ENCODE results near the gene BRAF. TPM values are rescaled to one million over a fixed set of nuclear protein-coding genes. Genes with fewer than 3 reads are reported as not detected.
"Not testable (repeated sequence)": the region's sequence is repeated elsewhere in the genome, so short reads cannot be mapped to it uniquely, and the experiment has no call there.

BRAF gene
- total RNA-seq, 2 donors from 2014 or later: 35.7 to 42.2 TPM

- ATAC-seq, H3K4me3 Mint-ChIP-seq, H3K36me3 Mint-ChIP-seq: not testable (repeated sequence)
These were observed 254.9 kb downstream of the BRAF start for GRCh38 chr7:140669862-140670261.

GRCh38 chr7:140669352-140669751, 255.4 kb downstream of the BRAF start:
- H3K4me3 Mint-ChIP-seq: no peak overlapping the region
- H3K36me3 Mint-ChIP-seq: no peaks in the 10 kb centered on the region
- ATAC-seq (no peak), DNase-seq (ENCODE audit: low spot score) (peak; percentile 8)
- H3K9me3 Mint-ChIP-seq: no peaks in the 10 kb centered on the region
- peaks cover 0 to 6% of the 10 kb centered on the region in 2 donors for H3K27me3 Mint-ChIP-seq
- H3K4me1 Mint-ChIP-seq (ENCODE audit: low read depth in 2 of 2): peaks cover 11 to 13% of the 10 kb centered on the region in 2 donors
- H3K27ac Mint-ChIP-seq: no peak overlapping the region

More at GRCh38 chr7:140669862-140670261, 254.9 kb downstream of the BRAF start:
- H3K9me3 Mint-ChIP-seq, H3K27ac Mint-ChIP-seq, H3K27me3 Mint-ChIP-seq: not testable (repeated sequence)
- peaks cover 14 to 15% of the 10 kb centered on the region in 2 donors for H3K4me1 Mint-ChIP-seq (ENCODE audit: low read depth in 2 of 2)
- DNase-seq (ENCODE audit: low spot score): peak; percentile 25

Other genes with a start within 250 kb of the BRAF start
- gene NDUFB2, start 228.2 kb downstream of the BRAF start, total RNA-seq: 100 to 1,000 TPM; 169 to 222 TPM
- gene MRPS33, start 90.0 kb upstream of the BRAF start, total RNA-seq: 10 to 100 TPM; 74.2 to 75.0 TPM
- 1 to 10 TPM; 8.2 to 9.0 TPM for gene TMEM178B, start 149.1 kb upstream of the BRAF start, total RNA-seq